Caco-2 (cell line): Measurements from ENCODE around the gene MOB3C. TPM values are rescaled to one million over a fixed set of nuclear protein-coding genes. Genes with fewer than 3 reads are reported as not detected.

Experiments
- BruUV-seq: library from RNA; stranded (reverse); fragments of 400-500 nt; replicated peaks from 2 replicates; lab custom pipeline; 2021; lab: Mats Ljungman, UMichigan
- CTCF ChIA-PET: fragments of 300-600 bp; sonication (Branson Sonifier 250); formaldehyde crosslinking; loops from one replicate; lab custom pipeline; 2022; ENCODE audit warnings: antibody characterized with exemption; lab: Charles Lee
- POLR2A ChIA-PET: fragments of 300-600 bp; sonication (Branson Sonifier 250); formaldehyde crosslinking; loops from one replicate; lab custom pipeline; 2022; ENCODE audit warnings: antibody characterized with exemption; lab: Charles Lee
- DNase-seq, 2 experiments: peaks; one replicate each; pipeline versions ENCODE4 v3.0.0 to v3.0.0-alpha.2; 2020 to 2022
- H3K27me3 ChIP-seq: replicated peaks from 2 replicates; pipeline ENCODE4 v1.6.0; 2011; ENCODE audit warnings: low read length; ENCODE audit not compliant: control insufficient read depth, insufficient read depth
- H3K36me3 ChIP-seq: 2 replicates; pipeline ENCODE4 v1.5.1; 2011; ENCODE audit warnings: low read length; ENCODE audit not compliant: control insufficient read depth, insufficient read depth
- H3K4me1 ChIP-seq: fragments of 250-450 bp; sonication (Bioruptor Pico); 2 replicates; pipeline ENCODE4 v1.5.1; 2020; ENCODE audit warnings: mild to moderate bottlenecking
- H3K4me3 ChIP-seq: 2 replicates; pipeline ENCODE4 v1.5.1; 2011; ENCODE audit warnings: low read depth, mild to moderate bottlenecking, control low read depth, low read length
- H3K9me3 ChIP-seq: fragments of 250-450 bp; sonication (Bioruptor Pico); 2 replicates; pipeline ENCODE4 v1.5.1; 2020; ENCODE audit warnings: mild to moderate bottlenecking, moderate library complexity
- H3K27ac Mint-ChIP-seq: one replicate; pipeline ENCODE4 v1.8.0; 2022; ENCODE audit warnings: mixed read lengths; ENCODE audit not compliant: unreplicated experiment
- H3K27me3 Mint-ChIP-seq: one replicate; pipeline ENCODE4 v1.8.0; 2022; ENCODE audit warnings: mixed read lengths; ENCODE audit not compliant: insufficient read depth, unreplicated experiment
- H3K36me3 Mint-ChIP-seq: one replicate; pipeline ENCODE4 v1.8.0; 2022; ENCODE audit warnings: mild to moderate bottlenecking, mixed read lengths; ENCODE audit not compliant: insufficient read depth, unreplicated experiment
- H3K4me1 Mint-ChIP-seq: one replicate; pipeline ENCODE4 v1.8.0; 2022; ENCODE audit warnings: low read depth, mixed read lengths; ENCODE audit not compliant: unreplicated experiment
- H3K4me3 Mint-ChIP-seq: one replicate; pipeline ENCODE4 v1.8.0; 2022; ENCODE audit warnings: mild to moderate bottlenecking, moderate library complexity, mixed read lengths; ENCODE audit not compliant: unreplicated experiment
- H3K9me3 Mint-ChIP-seq: one replicate; pipeline ENCODE4 v1.8.0; 2022; ENCODE audit warnings: mixed read lengths; ENCODE audit not compliant: unreplicated experiment
- CTCF ChIP-seq, 2 experiments: fragments of 200-600 bp in 1 of 2; IDR thresholded peaks; 1 replicate in 1 of 2; 2 replicates in 1 of 2; pipeline versions ENCODE4 v1.5.1 to v1.8.0; 2011 to 2022; ENCODE audit warnings: antibody characterized with exemption in 1 of 2, control low read depth in 1 of 2, inconsistent platforms in 1 of 2, low read depth in 1 of 2, low read length in 1 of 2, mild to moderate bottlenecking in 1 of 2, moderate library complexity in 1 of 2; ENCODE audit not compliant: insufficient read depth in 1 of 2, severe bottlenecking in 1 of 2, unreplicated experiment in 1 of 2
- intact Hi-C: fragments of 100-400 bp; cut with micrococcal nuclease; formaldehyde crosslinking; loops from one replicate; pipeline ENCODE4 v1.10.0; 2022; ENCODE audit not compliant: unreplicated experiment
- total RNA-seq: library from RNA; stranded (reverse); gene quantifications from 2 replicates; pipeline ENCODE4 v1.2.3, GENCODE V29; 2022

MOB3C gene
- total RNA-seq, 1 experiment from 2014 or later, result 1.6 TPM

GRCh38 chr1:46562498-46562897 lies 54.1 kb downstream of the MOB3C start:
- no peak for TF ChIP-seq CTCF (IDR thresholded peaks at IDR 0.05; ENCODE audit: insufficient read depth in 1 of 2, low read depth in 1 of 2, low read length in 1 of 2, severe bottlenecking in 1 of 2, unreplicated experiment in 1 of 2)

GRCh38 chr1:46558966-46559365 lies 57.6 kb downstream of the MOB3C start:
- Histone ChIP-seq H3K4me1 (no peaks in the 10 kb centered on the region), H3K4me3 (no peak overlapping the region), H3K36me3 (no peaks in the 10 kb centered on the region), H3K27me3 (no peaks in the 10 kb centered on the region), H3K9me3 (no peaks in the 10 kb centered on the region)
- no peak for TF ChIP-seq CTCF (IDR thresholded peaks at IDR 0.05; ENCODE audit: insufficient read depth in 1 of 2, low read depth in 1 of 2, low read length in 1 of 2, severe bottlenecking in 1 of 2, unreplicated experiment in 1 of 2)
- intact Hi-C loops, result no loop called here
- H3K4me3 Mint-ChIP-seq, result no peak overlapping the region
- H3K27me3 Mint-ChIP-seq, result no peaks in the 10 kb centered on the region
- ChIA-PET POLR2A (no interaction called here), CTCF (no interaction called here)
- H3K36me3 Mint-ChIP-seq, result no peaks in the 10 kb centered on the region
- H3K9me3 Mint-ChIP-seq, result no peaks in the 10 kb centered on the region
- H3K27ac Mint-ChIP-seq, result no peak overlapping the region
- DNase-seq, result no peak
- no TSS peak for BruUV-seq
- H3K4me1 Mint-ChIP-seq, result no peaks in the 10 kb centered on the region

More at GRCh38 chr1:46562498-46562897, 54.1 kb downstream of the MOB3C start:
- Mint-ChIP-seq H3K27ac (no peak overlapping the region), H3K27me3 (no peaks in the 10 kb centered on the region), H3K4me3 (no peak overlapping the region), H3K36me3 (no peaks in the 10 kb centered on the region), H3K4me1 (no peaks in the 10 kb centered on the region), H3K9me3 (no peaks in the 10 kb centered on the region)
- no TSS peak for BruUV-seq
- DNase-seq, result no peak
- no peaks in the 10 kb centered on the region for H3K9me3 ChIP-seq
- CTCF ChIA-PET, result no interaction called here
- no peaks in the 10 kb centered on the region for H3K36me3 ChIP-seq
- no peak overlapping the region for H3K4me3 ChIP-seq
- intact Hi-C loops, result no loop called here
- H3K4me1 ChIP-seq, result no peaks in the 10 kb centered on the region
- POLR2A ChIA-PET, result no interaction called here
- no peaks in the 10 kb centered on the region for H3K27me3 ChIP-seq

- Mint-ChIP-seq H3K27me3 (no peaks in the 10 kb centered on the region), H3K9me3 (no peaks in the 10 kb centered on the region)
- POLR2A ChIA-PET, result no interaction called here
Measured at GRCh38 chr1:46558141-46558963, 58.3 kb downstream of the MOB3C start.

More at GRCh38 chr1:46558141-46558963, 58.3 kb downstream of the MOB3C start:
- Histone ChIP-seq H3K4me1 (no peaks in the 10 kb centered on the region), H3K4me3 (no peak overlapping the region), H3K36me3 (no peaks in the 10 kb centered on the region), H3K9me3 (no peaks in the 10 kb centered on the region), H3K27me3 (no peaks in the 10 kb centered on the region)
- Mint-ChIP-seq H3K4me1 (no peaks in the 10 kb centered on the region), H3K27ac (no peak overlapping the region), H3K36me3 (no peaks in the 10 kb centered on the region), H3K4me3 (no peak overlapping the region)
- DNase-seq, result no peak
- intact Hi-C loops, result no loop called here
- BruUV-seq, result no TSS peak
- no peak for TF ChIP-seq CTCF (IDR thresholded peaks at IDR 0.05; ENCODE audit: insufficient read depth in 1 of 2, low read depth in 1 of 2, low read length in 1 of 2, severe bottlenecking in 1 of 2, unreplicated experiment in 1 of 2)
- CTCF ChIA-PET, result no interaction called here

Other genes starting within 250 kb of the MOB3C start
- gene FAAH, start 222.5 kb downstream of the MOB3C start, total RNA-seq, result 29.1 and 30.9 TPM in 2 replicates
- 0.16 TPM in 1 of 2 replicates, not detected in the other for gene DMBX1, start 127.0 kb downstream of the MOB3C start, total RNA-seq
- gene KNCN, start 65.2 kb downstream of the MOB3C start, total RNA-seq, result not detected in 2 replicates
- gene MKNK1, start 12.5 kb downstream of the MOB3C start, total RNA-seq, result 22.7 and 30.5 TPM in 2 replicates
- gene ATPAF1, start 51.6 kb upstream of the MOB3C start, total RNA-seq, result 26.9 and 31.7 TPM in 2 replicates
- not detected in 2 replicates for gene TEX38, start 55.0 kb upstream of the MOB3C start, total RNA-seq
- 60.3 and 61.6 TPM in 2 replicates for gene EFCAB14, start 102.3 kb upstream of the MOB3C start, total RNA-seq
- not detected in 2 replicates for gene CYP4B1, start 182.2 kb upstream of the MOB3C start, total RNA-seq